Testis (tissue), 3 donors: ENCODE data around the gene PDE4B. TPM values are rescaled to one million over a fixed set of nuclear protein-coding genes. Genes with fewer than 3 reads are reported as not detected.
"Not testable (repeated sequence)": the region's sequence is repeated elsewhere in the genome, so short reads cannot be mapped to it uniquely, and the experiment has no call there.

Experiments used
- DNase-seq: peaks from one replicate; pipeline ENCODE4 v3.0.0-alpha.2; 2019
- H3K27ac ChIP-seq, 2 donors: fragments of 200-600 bp; sonication (generic); one replicate each; pipeline ENCODE4 v1.5.1; 2019
- H3K27me3 ChIP-seq: fragments of 200-600 bp; sonication (generic); one replicate; pipeline ENCODE4 v1.5.1; 2019
- H3K36me3 ChIP-seq: fragments of 200-600 bp; sonication (generic); one replicate; pipeline ENCODE4 v1.5.1; 2017; ENCODE audit warnings: low read depth; ENCODE audit errors: missing control alignments
- H3K4me1 ChIP-seq: fragments of 200-600 bp; sonication (generic); one replicate; pipeline ENCODE4 v1.5.1; 2019
- H3K4me3 ChIP-seq, 2 donors: fragments of 200-600 bp; sonication (generic); one replicate each; pipeline ENCODE4 v1.5.1; 2017 to 2019
- H3K9me3 ChIP-seq: fragments of 200-600 bp; sonication (generic); one replicate; pipeline ENCODE4 v1.5.1; 2017
- POLR2A ChIP-seq: fragments of 450-650 bp; IDR thresholded peaks from one replicate; pipeline ENCODE4 v1.6.1; 2017; ENCODE audit warnings: antibody characterized with exemption, mild to moderate bottlenecking, moderate library complexity
- WGBS, 2 donors: methylation state at CpG; one replicate each; pipeline ENCODE4 v1.1.5; 2018; 5-methylcytosine and 5-hydroxymethylcytosine counted together
- intact Hi-C: fragments of 100-400 bp; cut with DNase I; formaldehyde crosslinking; loops from one replicate; pipeline ENCODE4 v1.15.1; 2023; ENCODE audit warnings: low total_unique reads
- polyA plus RNA-seq: library from polyadenylated mRNA; stranded (reverse); fragments of 350-450 nt; fragmentation: Illumina TruSeq; extraction: RNeasy Lipid Tissue Mini Kit (QIAGEN cat#74804); gene quantifications from one replicate; pipeline ENCODE4 v1.2.3, GENCODE V29; 2014; ENCODE audit warnings: low read depth, low replicate concordance; ENCODE audit not compliant: insufficient read depth
- total RNA-seq, 2 donors: library from RNA; depleted of rRNA; stranded (reverse); fragments of >200 nt; gene quantifications; one replicate each; pipeline ENCODE4 v1.2.3, GENCODE V29; 2016
- TF ChIP-seq, protein P1 (sequence below), 3 experiments: fragments of 450-650 bp in 2 of 3; fragments of 200-600 bp in 1 of 3; sonication (generic) in 1 of 3; IDR thresholded peaks; one replicate each; pipeline ENCODE4 v1.5.1; 2016 to 2019; ENCODE audit warnings: antibody characterized with exemption in 3 of 3, mild to moderate bottlenecking in 2 of 3, moderate library complexity in 1 of 3

PDE4B gene
- total and polyA plus RNA-seq, 3 donors from 2014 or later = 11.5 to 16.1 (median 12.4) TPM

DNA sequence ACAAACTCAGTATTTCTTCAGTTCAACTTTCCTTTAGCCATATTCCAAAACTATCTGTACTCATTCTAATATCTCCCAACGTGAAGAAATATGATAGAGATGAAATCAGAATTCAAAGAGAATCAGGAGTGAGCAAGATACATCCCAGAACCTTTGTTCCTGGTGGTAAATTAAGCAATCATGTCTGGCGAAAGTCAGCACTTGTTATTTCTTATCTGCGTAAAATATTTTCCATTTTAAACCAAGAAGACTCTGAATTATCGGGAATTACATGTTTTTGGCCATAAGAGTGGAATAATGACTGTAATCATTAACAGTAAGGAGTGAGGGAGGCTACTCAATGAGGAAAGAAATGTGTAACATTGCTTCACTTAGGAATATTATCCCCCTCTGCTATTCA is 253.7 kb downstream of the PDE4B start:
- no peak overlapping the region for H3K4me3 ChIP-seq
- no peaks in the 10 kb centered on the region for H3K27me3 ChIP-seq
- TF ChIP-seq, protein P1, sequence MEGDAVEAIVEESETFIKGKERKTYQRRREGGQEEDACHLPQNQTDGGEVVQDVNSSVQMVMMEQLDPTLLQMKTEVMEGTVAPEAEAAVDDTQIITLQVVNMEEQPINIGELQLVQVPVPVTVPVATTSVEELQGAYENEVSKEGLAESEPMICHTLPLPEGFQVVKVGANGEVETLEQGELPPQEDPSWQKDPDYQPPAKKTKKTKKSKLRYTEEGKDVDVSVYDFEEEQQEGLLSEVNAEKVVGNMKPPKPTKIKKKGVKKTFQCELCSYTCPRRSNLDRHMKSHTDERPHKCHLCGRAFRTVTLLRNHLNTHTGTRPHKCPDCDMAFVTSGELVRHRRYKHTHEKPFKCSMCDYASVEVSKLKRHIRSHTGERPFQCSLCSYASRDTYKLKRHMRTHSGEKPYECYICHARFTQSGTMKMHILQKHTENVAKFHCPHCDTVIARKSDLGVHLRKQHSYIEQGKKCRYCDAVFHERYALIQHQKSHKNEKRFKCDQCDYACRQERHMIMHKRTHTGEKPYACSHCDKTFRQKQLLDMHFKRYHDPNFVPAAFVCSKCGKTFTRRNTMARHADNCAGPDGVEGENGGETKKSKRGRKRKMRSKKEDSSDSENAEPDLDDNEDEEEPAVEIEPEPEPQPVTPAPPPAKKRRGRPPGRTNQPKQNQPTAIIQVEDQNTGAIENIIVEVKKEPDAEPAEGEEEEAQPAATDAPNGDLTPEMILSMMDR (IDR thresholded peaks at IDR 0.05) = no peak
- TF ChIP-seq POLR2A = no peak
- H3K9me3 ChIP-seq = no peaks in the 10 kb centered on the region
- WGBS, 2 donors = 65 to 67% methylated on average over 4 of the region's 4 CpGs
- H3K27ac ChIP-seq = no peak overlapping the region
- intact Hi-C loops = no loop called here
- H3K4me1 ChIP-seq = no peaks in the 10 kb centered on the region
- no peaks in the 10 kb centered on the region for H3K36me3 ChIP-seq
- no peak for DNase-seq

DNA sequence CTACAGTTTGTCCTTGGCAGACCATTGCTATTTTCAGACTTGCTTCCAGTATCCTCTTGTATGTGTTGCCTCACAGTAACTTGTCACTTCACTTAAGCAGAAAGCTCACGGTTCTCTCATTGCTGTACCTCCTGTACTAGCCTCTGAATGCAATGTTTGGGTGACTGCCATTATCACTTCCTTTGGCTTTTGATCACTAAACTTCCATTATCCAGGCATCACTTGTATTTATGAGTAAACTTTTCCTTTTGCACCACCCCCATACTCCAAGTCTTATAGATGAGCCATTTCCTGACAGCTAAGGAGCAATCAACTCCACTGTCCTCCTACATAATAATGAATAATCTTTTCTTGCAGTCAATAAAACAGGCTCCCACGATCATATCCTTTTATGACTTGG is 255.3 kb downstream of the PDE4B start:
- no peaks in the 10 kb centered on the region for H3K27me3 ChIP-seq
- no peak for DNase-seq
- TF ChIP-seq POLR2A = no peak
- TF ChIP-seq, protein P1 (IDR thresholded peaks at IDR 0.05) = no peak
- intact Hi-C loops = no loop called here
- H3K9me3 ChIP-seq = no peaks in the 10 kb centered on the region
- WGBS, 2 donors = 63 to 64% methylated on average over 2 of the region's 2 CpGs
- no peaks in the 10 kb centered on the region for H3K36me3 ChIP-seq
- H3K4me3 ChIP-seq = no peak overlapping the region
- no peak overlapping the region for H3K27ac ChIP-seq
- no peaks in the 10 kb centered on the region for H3K4me1 ChIP-seq

DNA sequence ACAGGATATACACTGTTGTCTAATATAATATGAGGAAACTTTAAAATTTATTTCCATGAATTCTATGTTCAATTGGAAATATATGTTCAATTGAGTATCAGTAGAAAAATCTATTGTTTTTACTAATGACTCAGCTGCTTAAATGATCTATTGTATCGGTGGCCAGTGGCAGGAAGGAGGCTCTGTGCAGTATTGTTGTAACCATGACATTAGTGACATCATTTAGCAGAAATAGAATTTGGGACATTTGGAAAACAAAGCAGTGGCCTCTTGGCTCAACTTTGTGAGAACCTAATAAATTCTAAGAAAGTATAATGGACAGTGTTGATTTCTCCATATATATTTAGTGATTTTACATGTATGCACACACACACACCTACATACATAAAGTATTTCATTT is 257.4 kb downstream of the PDE4B start:
- no peak for TF ChIP-seq POLR2A
- TF ChIP-seq, protein P1 (IDR thresholded peaks at IDR 0.05) = no peak
- intact Hi-C loops = no loop called here
- Histone ChIP-seq H3K27ac (no peak overlapping the region), H3K9me3 (no peaks in the 10 kb centered on the region), H3K4me3 (no peak overlapping the region), H3K36me3 (no peaks in the 10 kb centered on the region), H3K4me1 (no peaks in the 10 kb centered on the region), H3K27me3 (no peaks in the 10 kb centered on the region)
- 82 to 89% methylated on average over 1 of the region's 1 CpG for WGBS, 2 donors
- DNase-seq = no peak

DNA sequence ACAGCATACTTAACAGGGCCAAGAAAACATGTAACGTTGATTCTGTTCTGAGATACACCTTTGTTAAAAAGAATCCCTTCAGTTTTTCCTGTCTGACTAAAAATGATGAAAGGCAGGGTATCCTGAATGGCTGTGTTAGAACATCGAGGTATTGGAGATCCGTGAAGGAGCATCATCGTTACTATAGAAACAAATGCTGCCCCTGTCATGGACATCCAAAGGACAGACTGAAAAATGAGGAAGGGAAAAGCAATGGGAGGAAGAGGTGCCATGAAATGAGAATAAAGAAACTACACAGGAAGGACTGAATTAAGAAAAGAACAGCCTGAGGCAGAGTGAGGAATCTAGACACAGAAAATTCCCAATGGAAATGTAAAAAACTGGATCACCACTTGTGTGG is 257.9 kb downstream of the PDE4B start:
- H3K4me1 ChIP-seq = no peaks in the 10 kb centered on the region
- no peaks in the 10 kb centered on the region for H3K36me3 ChIP-seq
- TF ChIP-seq POLR2A = no peak
- TF ChIP-seq, protein P1 (IDR thresholded peaks at IDR 0.05) = no peak
- H3K27ac ChIP-seq = no peak overlapping the region
- H3K9me3 ChIP-seq = no peaks in the 10 kb centered on the region
- intact Hi-C loops = no loop called here
- WGBS, 2 donors = 78 to 86% methylated on average over 4 of the region's 4 CpGs
- H3K4me3 ChIP-seq = no peak overlapping the region
- no peaks in the 10 kb centered on the region for H3K27me3 ChIP-seq
- DNase-seq = no peak

DNA sequence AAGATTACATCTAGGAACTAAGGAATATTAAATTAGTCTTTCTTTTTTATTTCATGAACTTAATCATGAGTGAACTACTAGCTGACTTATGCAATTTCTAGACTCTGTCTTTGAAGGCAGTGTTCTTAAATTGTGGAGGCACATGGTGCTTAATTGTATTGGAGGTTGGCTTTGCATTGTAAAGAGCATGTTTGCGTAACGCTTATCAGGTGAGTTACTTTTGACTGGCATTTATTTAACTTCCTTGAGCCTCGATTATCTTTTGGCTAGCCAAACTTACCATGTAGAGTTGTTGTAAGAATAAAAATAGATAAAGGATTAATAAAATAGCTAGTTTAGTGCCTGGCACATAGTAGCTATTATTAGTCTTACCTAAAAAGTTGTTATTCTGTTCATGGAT is 262.4 kb downstream of the PDE4B start:
- WGBS, 2 donors = 88 to 93% methylated on average over 3 of the region's 3 CpGs
- intact Hi-C loops = no loop called here
- Histone ChIP-seq H3K36me3 (no peaks in the 10 kb centered on the region), H3K4me3 (no peak overlapping the region), H3K27me3 (no peaks in the 10 kb centered on the region), H3K4me1 (no peaks in the 10 kb centered on the region), H3K9me3 (no peaks in the 10 kb centered on the region), H3K27ac (no peak overlapping the region)
- TF ChIP-seq, protein P1 (IDR thresholded peaks at IDR 0.05) = no peak
- no peak for TF ChIP-seq POLR2A
- DNase-seq = no peak

DNA sequence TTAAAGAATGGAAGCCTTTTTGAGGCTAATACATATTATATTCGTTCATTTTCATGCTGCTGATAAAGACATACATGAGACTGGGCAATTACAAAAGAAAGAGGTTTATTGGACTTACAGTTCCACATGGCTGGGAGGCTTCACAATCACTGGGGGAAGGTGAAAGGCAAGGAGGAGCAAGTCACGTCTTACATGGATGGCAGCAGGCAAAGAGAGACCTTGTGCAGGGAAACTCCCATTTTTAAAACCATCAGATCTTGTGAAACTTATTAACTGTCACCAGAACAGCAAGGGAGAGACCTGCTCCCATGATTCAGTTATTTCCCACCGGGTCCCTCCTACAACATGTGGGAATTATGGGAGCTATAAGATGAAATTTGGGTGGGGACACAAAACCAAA is 264.8 kb downstream of the PDE4B start:
- DNase-seq, H3K9me3 ChIP-seq, H3K36me3 ChIP-seq, H3K4me1 ChIP-seq, H3K27me3 ChIP-seq, H3K4me3 ChIP-seq, intact Hi-C loops, H3K27ac ChIP-seq: not testable (repeated sequence)
- WGBS, 2 donors = 81 to 91% methylated on average over 3 of the region's 3 CpGs
